AG20443 (cell line): ENCODE measurements around the gene JAK1.
"Not testable (repeated sequence)": the region's sequence is repeated elsewhere in the genome, so short reads cannot be mapped to it uniquely, and the experiment has no call there.

Experiments
- DNase-seq: peaks from one replicate; pipeline ENCODE4 v3.0.0; 2012; ENCODE audit warnings: low spot score, mixed read lengths

JAK1 gene

GRCh38 chr1:64966158-64966971, at the start of gene JAK1:
TSS of gene JAK1 (minus strand) at chr1:64966549. CDS start at chr1:64886264, 80,285 bp downstream.
- DNase-seq, result peak; percentile 99

- DNase-seq, result no peak
Measured at GRCh38 chr1:65014321-65014720, 48.0 kb upstream of the JAK1 start.

GRCh38 chr1:65011983-65012382, 45.6 kb upstream of the JAK1 start:
- DNase-seq, result no peak

GRCh38 chr1:65009724-65010420, 43.5 kb upstream of the JAK1 start:
- no peak for DNase-seq

GRCh38 chr1:65009176-65009575, 42.8 kb upstream of the JAK1 start:
- no peak for DNase-seq

GRCh38 chr1:65006806-65007205, 40.5 kb upstream of the JAK1 start:
- no peak for DNase-seq

GRCh38 chr1:65003316-65003664, 36.9 kb upstream of the JAK1 start:
- no peak for DNase-seq

- DNase-seq, result peak; percentile 93
Measured at GRCh38 chr1:65002508-65003315, 36.4 kb upstream of the JAK1 start.

- DNase-seq, result no peak
Measured at GRCh38 chr1:65002156-65002507, 35.8 kb upstream of the JAK1 start.

- peak; percentile 91 for DNase-seq
Measured at GRCh38 chr1:65001231-65001792, 35.0 kb upstream of the JAK1 start.

GRCh38 chr1:64998425-64998948, 32.1 kb upstream of the JAK1 start:
- not testable (repeated sequence) for DNase-seq

- DNase-seq, result no peak
Measured at GRCh38 chr1:64996541-64997257, 30.4 kb upstream of the JAK1 start.

- no peak for DNase-seq
Measured at GRCh38 chr1:64995316-64995715, 29.0 kb upstream of the JAK1 start.

- no peak for DNase-seq
Measured at GRCh38 chr1:64986903-64987871, 20.8 kb upstream of the JAK1 start.

GRCh38 chr1:64984737-64985136, 18.4 kb upstream of the JAK1 start:
- no peak for DNase-seq

GRCh38 chr1:64984106-64984505, 17.8 kb upstream of the JAK1 start:
- DNase-seq, result no peak

GRCh38 chr1:64983110-64983509, 16.8 kb upstream of the JAK1 start:
- DNase-seq, result peak; percentile 39

- DNase-seq, result no peak
Measured at GRCh38 chr1:64981601-64982533, 15.5 kb upstream of the JAK1 start.
